HG03139 (cell line): ENCODE data around the gene TNIP3.
"Not testable (repeated sequence)": the region's sequence is repeated elsewhere in the genome, so short reads cannot be mapped to it uniquely, and the experiment has no call there.

Experiments
- ATAC-seq: cut with Tn5 transposase; IDR thresholded peaks from one replicate; pipeline ENCODE4 v1.9.1; 2021; ENCODE audit not compliant: unreplicated experiment

The TNIP3 gene, protein sequence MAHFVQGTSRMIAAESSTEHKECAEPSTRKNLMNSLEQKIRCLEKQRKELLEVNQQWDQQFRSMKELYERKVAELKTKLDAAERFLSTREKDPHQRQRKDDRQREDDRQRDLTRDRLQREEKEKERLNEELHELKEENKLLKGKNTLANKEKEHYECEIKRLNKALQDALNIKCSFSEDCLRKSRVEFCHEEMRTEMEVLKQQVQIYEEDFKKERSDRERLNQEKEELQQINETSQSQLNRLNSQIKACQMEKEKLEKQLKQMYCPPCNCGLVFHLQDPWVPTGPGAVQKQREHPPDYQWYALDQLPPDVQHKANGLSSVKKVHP

DNA sequence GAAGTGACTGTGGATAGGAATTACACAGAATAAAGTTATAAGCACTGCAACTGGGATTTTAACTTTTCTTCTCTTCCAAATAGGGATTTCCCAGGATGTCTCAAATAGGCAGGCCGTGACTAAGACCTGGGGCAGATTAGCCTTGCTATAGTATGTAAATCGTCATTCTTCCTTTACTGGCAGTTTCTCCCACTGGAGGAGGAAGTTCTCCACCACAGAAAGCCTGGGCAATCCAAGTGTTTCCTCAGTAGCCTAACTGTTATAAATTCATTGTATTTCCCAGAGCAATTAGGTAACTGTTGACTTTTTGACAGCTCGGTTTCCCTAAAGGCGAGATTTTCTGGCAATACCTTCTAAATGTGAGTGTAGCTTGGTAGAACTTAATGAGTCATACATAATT lies at the start of gene TNIP3:
Gene TNIP3, minus strand, starts transcription at position 31 of the 400 bp plus-strand sequence. CDS start 196 bp downstream, outside the sequence.
- no peak for ATAC-seq

DNA sequence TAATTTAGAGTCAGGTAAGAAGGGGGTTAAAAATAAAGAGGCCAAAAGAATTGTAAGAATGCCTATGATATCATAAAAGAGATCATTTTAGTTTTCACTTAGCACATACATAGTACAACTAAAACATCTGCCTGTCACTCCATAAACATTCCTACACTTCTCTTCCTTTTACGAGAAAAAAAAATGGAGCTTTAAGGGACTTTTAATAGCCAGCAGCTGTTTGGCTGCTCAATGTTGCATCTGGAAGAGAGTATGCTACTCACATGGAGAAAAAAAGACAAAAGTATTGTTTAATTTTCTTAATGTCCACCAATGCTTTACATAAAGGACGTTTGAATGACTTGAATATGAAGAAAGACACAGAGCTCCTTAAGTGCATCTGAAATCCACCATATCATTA lies 48.7 kb upstream of the TNIP3 start:
- no peak for ATAC-seq

DNA sequence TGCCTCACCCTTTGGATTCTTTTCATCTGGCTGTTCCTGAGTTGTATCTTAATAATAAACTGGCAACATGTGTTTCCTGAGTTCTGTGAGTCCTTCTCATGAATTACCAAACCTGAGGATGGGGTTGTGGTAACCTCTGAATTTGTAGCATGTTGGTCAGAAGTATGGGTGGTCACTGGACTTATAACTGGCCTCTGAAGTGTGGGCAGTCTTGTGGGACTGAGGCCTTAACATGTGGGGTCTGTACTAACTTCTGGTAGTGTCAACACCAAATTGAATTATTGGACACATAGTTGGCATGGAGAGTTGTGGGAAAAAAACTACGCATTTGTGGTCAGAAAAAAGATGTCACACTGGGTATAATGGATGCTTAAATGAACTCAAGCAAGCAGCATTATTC lies 45.0 kb upstream of the TNIP3 start:
- no peak for ATAC-seq

DNA sequence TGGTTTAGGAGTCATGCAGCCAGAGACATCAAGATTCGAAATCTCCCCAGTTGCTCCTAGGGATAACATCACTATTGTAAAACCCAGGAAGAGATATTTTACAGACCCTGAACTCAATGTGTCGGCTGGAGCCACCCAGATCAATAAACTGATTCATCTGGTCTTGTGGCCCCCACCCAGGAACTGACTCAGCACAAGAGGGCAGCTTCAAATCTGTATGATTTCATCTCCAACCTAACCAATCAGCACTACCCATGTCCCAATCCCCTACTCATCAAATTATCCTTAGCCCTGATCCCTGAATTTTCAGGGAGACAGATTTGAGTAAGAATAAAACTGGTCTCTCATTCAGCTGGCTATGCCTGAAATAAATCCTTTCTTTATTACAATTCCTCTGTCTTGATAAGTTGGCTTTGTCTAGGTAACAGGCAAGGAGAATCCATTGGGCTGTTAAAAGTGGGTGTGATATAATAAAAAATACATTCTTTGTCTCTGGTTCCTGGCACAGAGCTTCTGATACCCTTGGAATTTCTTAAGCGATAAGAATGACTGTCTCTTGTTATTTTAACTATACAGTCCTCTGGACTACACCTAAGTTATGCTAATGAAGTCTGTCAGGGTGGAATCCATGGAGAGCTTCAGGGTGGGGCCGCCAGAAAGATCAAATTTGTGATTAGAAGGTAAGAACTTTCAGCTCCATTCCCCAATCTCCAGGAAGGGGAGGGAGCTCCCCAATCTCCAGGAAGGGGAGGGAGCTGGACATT lies 44.3 kb upstream of the TNIP3 start:
- ATAC-seq, result no peak

DNA sequence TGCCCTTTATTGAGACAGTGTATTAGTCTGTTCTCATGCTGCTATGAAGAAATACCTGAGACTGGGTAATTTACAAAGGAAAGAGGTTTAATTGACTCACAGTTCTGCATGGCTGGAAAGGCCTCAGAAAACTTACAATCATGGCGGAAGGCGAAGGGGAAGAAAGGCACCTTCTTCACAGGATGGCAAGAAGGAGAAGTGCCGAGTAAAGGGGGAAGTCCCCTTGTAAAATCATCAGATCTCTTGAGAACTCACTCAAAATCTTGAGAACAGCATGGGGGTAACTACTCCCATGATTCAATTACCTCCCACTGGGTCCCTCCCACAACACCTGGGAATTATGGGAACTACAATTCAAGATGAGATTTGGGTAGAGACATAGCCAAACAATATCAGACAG lies 41.7 kb upstream of the TNIP3 start:
- ATAC-seq, result not testable (repeated sequence)

DNA sequence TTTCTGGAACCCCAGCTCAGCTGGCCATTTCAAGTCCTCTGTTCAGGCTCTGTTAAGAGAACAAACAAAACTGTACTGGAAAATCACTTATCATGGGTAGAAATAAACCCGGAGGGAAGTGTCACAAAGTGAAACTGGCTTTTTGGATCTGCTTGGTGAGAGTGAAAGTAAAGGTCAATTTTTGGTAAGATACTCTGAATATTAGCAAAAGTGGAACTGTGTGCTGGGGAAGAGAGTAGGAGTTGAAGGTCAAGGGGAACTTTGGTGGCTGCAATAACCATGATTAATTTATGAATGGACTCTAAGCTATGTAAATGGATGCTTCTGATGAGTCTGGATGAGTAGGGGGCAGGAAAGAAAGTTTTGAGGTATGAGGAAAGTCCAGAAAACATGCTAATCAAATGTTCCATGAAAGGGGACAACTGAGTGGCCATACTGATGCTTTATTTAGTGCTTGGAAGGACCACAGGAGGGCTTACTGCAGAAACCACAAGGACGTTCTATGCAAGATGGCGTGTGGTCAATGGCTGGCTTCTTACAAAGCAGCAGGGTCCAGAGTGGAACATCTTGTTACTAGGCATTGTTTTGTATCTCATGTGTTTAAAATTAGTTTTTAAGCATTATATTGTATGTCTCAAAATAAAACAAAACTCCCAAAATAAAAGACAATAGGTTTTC lies 36.8 kb upstream of the TNIP3 start:
- peak; percentile 77 for ATAC-seq

DNA sequence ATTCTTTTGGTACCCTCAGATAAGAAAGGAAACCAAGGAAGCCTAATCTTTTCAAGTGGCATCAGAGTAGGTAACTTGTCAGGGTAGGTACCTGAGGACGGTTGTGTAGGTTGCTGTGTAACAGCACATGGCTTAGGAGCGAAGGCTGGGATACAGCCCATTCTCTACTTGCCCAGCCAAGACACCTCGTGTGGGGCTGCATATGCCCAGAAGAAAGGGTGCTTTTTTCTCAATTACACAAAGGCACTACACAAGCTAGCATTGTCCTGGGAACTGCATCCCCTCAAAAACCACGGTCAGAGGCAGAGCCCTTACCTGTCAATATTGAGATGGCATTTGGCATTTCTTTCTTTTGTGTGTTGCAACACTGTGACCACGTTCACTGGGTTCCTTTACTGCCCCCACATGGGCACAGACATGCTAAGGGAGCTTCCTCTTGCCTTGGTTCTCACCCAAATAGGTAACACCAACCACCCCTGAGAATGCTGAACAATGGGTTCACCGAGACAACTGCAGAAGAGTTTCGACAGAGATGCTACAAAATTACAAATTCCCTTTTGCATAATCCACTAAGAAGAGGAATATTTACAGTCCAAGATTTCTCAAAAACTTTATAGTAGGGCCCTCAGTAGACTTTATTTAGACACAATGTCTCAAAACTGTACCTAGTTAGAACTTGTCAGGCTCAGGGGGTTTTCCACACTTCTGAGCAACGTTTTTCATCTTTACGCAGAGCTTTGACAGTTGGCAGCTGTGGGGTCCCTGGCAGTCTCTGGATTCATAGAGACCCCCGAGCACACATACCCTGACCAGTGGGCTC lies 35.8 kb upstream of the TNIP3 start:
- peak; percentile 62 for ATAC-seq

DNA sequence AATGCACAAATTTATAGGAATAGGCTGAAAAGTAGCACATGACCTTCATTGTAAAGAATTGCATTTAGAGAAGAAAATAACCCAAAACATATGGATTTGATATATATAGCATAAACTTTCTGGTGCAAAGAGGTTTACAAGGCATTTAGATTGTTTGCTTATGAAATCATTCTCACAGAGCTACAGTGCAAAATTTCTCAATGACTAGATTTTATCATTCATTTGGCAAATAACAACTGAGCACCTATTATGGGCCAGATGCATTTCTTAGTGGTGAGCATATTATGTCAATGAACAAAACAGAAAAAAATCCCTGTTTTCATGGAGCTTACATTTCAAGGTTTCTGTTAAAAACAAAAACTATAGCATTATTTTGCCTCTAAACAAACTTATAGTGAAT lies 34.1 kb upstream of the TNIP3 start:
- no peak for ATAC-seq

DNA sequence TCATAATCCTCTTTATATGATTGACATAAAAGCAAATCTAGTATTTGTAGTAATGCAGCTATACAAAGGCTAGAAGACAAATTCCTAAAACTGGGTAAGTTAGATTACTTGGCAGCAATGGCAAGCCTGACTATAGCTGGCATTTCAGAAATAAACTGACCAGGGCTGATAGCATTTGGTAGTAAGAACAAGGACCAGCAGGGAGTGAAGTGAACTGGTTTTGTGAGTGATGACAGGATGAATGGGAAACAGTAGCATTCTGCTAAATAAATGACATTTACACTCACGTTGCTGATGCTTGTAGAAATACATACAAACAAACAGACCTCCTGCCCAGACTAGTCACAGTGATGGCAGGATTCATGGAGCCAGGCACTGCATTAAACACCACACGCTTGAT lies 31.5 kb upstream of the TNIP3 start:
- no peak for ATAC-seq

DNA sequence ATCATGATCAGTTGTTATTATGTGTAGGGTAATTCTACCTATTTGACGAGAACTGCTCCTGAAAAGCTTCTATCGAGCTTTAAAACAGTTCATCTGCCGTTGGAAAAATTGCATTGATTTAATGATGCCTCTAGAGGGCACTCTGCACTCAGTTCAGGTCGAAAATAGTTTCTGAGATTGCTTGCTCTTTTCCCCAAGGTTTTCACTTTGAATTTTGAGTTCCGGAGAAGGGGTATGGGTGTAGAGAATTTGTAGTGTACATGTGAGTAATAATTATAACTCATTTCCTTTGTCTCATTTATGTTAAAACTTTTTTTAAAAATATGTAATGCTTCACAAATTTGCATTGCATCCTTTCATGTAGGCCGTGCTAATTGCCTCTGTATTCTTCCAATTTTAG lies 28.4 kb upstream of the TNIP3 start:
- no peak for ATAC-seq

DNA sequence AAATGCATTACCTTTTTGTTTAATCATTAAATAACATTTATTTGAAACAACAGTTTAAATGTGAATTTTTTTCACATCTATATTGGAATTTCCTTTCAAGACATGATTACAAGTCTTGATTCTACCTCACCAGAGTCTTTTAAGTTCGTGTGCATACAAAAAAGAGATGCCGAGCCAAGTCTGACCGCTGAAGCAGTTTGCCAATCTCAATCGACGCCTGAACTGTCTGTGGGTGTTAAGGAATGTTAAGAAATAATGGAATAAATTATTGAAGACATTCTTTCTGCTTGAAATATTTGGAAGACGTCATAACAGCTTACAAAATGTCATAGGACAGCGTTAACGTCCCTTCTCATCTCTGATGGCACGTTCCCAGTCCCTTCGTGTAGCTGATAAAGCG lies 27.9 kb upstream of the TNIP3 start:
- no peak for ATAC-seq

DNA sequence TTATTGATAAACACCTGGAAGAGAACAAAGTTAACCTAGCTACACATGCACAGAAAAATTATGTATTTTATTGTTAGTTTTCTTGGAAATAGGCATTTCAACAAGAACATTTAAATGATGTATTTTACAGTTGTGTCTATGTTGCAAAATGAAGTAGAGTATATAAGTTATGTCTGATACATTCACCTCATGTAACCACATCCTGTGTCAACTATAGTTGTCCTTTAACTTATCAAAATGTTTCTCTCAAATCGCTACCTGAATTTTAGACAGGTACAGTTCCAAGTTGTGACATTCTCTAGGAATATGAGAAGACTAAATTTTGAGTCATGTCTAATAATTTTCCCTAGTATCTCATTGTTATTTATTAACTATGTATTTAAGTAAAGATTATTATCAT lies 27.2 kb upstream of the TNIP3 start:
- no peak for ATAC-seq

DNA sequence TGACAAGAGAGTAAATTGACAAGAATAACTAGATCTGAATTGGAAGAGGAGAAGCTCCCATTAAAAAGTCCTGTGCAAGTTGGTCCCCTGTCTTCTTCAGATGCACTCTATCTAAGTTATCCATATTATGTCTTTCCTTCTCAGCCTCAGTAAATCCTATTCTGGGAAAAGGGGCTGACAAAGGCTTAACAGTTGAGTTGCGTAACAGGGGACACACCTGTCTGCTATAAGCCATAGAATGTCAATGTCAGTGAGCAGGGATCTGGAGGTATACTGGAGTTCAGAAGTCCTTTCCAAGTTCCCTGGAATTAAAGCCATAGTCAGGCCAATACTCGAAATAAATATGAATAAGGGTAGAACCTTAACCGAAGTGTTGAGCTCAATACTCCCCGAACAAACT lies 26.3 kb upstream of the TNIP3 start:
- no peak for ATAC-seq

DNA sequence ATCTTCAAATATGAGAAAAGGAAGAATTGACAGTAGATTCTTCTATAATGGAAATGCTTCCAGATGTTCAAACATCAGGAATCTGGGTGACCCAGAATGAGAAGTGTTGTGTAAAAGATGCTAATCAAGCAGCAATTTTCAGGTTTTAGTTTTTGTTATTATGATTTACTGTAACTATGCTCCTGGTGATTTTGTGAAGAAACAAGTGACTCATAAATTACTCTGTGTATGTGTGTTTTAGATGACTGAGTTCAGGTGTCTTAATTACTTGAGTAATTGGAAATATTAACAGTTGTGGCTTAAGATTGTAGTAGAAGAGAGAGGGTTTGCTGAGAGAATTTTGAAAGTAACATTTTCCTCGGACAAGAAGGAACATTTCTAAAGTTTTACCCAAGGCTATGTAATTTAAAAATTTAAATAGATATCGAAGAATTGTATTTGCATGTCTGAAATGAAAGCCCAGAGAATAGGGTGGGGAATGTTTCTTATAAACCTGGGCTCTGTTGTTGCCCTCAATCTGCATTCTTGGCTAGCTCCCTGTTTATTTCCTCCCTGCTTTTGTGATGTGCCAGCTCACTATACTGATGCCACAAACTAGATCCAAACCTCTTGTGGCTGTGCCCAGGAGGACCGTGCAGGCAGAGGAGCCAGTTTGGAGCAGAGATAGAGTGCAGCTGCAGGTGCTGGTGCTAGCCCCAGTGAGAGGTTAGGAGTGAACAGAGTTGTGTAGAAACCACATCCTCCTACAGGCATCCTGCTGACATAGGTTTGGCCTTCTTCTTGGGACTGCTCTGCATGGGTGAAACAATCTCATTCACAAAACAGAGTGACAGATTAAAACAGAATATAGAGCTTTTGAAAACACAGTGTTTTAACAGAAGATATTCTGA lies 25.4 kb upstream of the TNIP3 start:
- peak; percentile 96 for ATAC-seq

DNA sequence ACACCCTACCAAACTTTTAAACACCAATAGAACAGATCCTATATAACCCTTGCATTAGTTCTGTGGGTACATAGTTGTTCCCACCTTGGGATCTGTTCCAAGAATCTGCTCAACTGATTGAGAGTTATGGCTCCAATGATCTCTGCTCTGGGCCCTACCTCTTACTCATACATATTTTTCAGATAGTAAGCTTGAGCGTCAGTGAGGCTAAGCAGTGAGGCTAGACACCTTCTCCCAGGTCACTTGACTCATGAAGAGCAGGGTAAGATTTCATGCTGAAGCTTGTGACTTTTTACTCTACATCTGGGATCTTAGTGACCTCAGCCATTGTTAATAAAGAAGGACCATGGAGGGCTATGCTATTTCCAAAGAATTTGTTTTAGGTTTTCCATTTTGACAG lies 23.1 kb upstream of the TNIP3 start:
- no peak for ATAC-seq

DNA sequence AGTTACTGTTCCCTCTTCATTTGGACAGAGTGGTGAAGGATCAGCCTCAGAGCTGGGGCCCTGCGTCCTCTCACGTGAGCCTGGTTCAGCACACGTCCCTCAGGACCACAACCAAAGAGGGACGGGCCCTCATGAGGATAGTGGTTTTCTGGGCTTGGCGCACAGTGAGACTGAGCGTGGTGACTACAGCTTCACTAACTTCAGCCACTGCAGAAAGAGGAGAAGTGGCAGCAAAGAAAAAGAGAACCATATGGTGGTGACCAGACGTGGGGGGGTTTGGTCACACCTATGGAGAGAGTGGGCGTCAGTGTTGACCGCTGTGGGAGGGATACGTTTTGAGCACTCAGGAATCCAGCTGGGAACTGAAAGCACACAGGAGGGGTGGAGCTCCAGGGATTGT lies 21.8 kb upstream of the TNIP3 start:
- peak; percentile 41 for ATAC-seq

DNA sequence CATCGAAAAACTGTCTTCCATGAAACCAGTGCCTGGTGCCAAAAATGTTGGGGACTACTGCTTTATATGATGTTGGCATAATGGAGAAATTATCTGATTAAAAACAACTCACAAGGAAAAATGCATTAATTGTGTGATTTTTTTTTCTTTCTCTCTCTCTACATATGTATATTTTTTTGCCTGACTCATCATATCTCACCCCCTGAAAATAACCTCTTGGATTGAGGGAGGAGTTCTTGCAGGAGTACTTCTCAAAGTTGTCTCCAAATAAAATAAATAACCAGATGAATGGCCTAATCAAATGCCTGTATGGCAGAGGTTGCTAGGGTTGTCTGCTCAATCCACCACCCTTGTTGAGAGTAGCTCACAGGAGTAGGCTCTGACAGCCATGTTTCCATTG lies 19.9 kb upstream of the TNIP3 start:
- ATAC-seq, result no peak

DNA sequence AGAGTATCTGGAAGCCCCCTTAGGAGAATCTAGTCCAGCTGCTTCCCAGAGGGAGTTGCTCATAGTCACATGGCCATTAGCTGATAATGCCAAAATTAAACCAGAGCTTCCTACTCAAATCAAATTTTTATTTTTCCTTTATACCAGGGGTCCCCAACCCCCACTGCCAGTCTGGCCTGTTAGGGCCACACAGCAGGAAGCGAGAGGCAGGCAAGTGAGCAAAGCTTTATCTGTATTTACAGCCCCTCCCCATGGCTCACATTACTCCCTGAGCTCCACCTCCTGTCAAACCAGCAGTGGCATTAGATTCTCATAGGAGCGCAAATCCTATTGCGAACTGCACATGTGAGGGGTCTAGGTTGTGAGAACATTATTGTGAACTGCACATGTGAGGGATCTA lies 19.2 kb upstream of the TNIP3 start:
- ATAC-seq, result no peak

DNA sequence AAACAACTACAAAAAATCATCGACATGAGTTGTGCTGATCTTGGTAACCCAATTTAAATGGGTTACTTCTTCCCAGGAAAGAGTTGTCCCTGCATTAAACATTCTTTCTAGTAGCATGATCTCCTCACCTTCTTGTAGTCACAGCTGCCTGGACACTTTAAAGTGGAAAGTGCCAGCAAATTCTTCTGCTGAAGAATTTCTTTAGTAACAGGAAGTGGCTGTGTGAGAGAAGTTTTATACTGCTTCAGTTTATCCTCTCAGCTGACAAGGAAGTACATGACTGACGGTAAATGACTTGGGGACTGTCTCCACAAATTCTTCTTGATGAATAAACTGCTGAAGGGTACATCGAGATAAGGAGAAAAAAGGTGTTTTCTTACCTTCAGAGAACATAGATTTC lies 18.2 kb upstream of the TNIP3 start:
- no peak for ATAC-seq

DNA sequence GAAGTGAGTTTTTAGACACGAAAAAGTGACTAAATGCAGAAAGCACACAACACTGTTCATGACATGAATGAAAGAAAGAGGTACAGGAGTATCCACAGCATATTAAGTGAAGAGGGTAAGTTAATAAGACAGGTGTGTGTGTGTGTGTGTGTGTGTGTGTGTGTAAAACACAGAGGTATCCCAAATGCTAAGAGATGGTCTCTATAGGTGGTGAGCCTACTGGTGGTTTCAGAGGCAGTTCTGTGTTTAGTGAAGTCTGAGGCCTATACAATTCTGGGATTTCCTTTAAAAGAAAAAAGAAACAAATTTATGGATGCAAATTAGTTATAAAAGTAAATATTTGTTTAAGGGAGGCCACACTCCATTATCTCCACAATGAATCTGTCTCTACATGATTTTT lies 17.4 kb upstream of the TNIP3 start:
- no peak for ATAC-seq
